IMR-90 (cell line): ENCODE data around the gene BLNK.

Experiments used
- BHLHE40 ChIP-seq: fragments of 150-350 bp; IDR thresholded peaks from 2 replicates; pipeline ENCODE4 v1.6.1; 2016; ENCODE audit warnings: mild to moderate bottlenecking, low read depth, low read length
- CTCF ChIP-seq: conservative IDR thresholded peaks from 2 replicates; pipeline ENCODE4 v1.5.1; 2012; ENCODE audit warnings: mild to moderate bottlenecking, low read depth, low read length, improper control_type of control experiment
- MAFK ChIP-seq: IDR thresholded peaks from 2 replicates; pipeline ENCODE4 v1.6.1; 2012; ENCODE audit warnings: low read depth, low read length, improper control_type of control experiment
- POLR2A ChIP-seq: IDR thresholded peaks from 2 replicates; pipeline ENCODE4 v1.6.1; 2012; ENCODE audit warnings: mild to moderate bottlenecking, low read depth, low read length
- RAD21 ChIP-seq: IDR thresholded peaks from 2 replicates; pipeline ENCODE4 v1.6.1; 2012; ENCODE audit warnings: low read length, improper control_type of control experiment
- RCOR1 ChIP-seq: IDR thresholded peaks from 2 replicates; pipeline ENCODE4 v1.6.1; 2012; ENCODE audit warnings: mild to moderate bottlenecking, low read length, improper control_type of control experiment; ENCODE audit not compliant: insufficient replicate concordance
- RFX5 ChIP-seq: IDR thresholded peaks from 2 replicates; pipeline ENCODE4 v1.8.0; 2012; ENCODE audit warnings: low read depth, mild to moderate bottlenecking, low read length, moderate library complexity
- SMC3 ChIP-seq: fragments of 150-350 bp; IDR thresholded peaks from 2 replicates; pipeline ENCODE4 v1.6.1; 2016; ENCODE audit warnings: low read depth, mild to moderate bottlenecking, antibody characterized with exemption, low read length, moderate library complexity
- USF2 ChIP-seq: fragments of 150-350 bp; IDR thresholded peaks from 2 replicates; pipeline ENCODE4 v1.6.1; 2017; ENCODE audit warnings: mild to moderate bottlenecking, antibody characterized with exemption, low read length, low read depth

GRCh38 chr10:96218826-96219225, 52.5 kb downstream of the BLNK start:
- TF ChIP-seq RCOR1 (no peak), CTCF (no peak), POLR2A (no peak), BHLHE40 (no peak), RAD21 (no peak), MAFK (no peak), SMC3 (no peak), USF2 (no peak), RFX5 (no peak)
